ENCODE data around the gene IGF1R. TPM values are rescaled to one million over a fixed set of nuclear protein-coding genes. Genes with fewer than 3 reads are reported as not detected.

The IGF1R gene
- polyA plus RNA-seq, 1 experiment, result 36.2 TPM

DNA sequence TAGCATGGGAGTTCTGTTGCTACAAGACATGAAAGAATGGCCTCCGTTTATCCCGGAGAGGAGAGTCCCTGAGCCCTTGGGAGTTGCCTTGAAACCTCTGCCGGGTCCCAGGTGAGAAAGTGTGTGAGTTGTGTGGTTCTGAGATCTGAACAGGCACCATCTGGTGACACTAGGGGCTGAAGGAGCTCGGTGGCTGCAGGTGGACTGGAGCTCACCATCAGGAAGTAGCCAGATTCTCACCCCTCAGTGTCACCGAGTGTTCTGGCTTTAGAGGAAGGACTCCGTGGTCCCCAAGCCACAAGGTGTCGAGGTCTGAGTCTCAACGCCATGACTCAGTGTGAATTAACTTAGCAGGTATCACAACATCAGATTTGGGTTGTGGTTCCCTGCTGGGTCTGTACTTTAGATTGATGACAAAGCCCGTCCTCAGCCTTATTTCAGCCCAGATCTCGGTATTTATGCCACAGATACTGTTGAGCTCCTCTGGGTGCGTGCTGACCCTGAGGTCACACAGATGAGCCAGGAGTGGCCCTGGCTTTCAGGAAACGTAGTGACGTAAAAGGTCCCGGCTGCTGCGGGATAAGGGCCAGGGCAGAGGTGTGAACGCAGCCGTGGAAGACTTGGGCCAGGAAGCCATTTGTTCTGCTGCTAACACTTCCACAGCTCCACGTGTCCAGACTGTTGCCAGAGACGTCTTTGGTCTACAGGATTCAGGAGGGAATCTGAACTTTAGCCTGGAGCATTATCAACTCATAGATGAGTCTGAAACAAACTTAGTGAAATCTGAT lies 304.9 kb downstream of the IGF1R start:
- Histone ChIP-seq H3K36me3 (ENCODE audit: control insufficient read depth, insufficient read depth, low read length) (peaks cover 36% of the 10 kb centered on the region), H3K4me3 (ENCODE audit: low read depth, low read length) (no peak overlapping the region), H3K27me3 (ENCODE audit: control insufficient read depth, insufficient read depth, low read length) (no peaks in the 10 kb centered on the region)
- CTCF ChIA-PET, result no interaction called here
- DNase-seq (ENCODE audit: low read depth), result no peak
- POLR2A ChIA-PET, result no interaction called here
- TF ChIP-seq, protein P1, sequence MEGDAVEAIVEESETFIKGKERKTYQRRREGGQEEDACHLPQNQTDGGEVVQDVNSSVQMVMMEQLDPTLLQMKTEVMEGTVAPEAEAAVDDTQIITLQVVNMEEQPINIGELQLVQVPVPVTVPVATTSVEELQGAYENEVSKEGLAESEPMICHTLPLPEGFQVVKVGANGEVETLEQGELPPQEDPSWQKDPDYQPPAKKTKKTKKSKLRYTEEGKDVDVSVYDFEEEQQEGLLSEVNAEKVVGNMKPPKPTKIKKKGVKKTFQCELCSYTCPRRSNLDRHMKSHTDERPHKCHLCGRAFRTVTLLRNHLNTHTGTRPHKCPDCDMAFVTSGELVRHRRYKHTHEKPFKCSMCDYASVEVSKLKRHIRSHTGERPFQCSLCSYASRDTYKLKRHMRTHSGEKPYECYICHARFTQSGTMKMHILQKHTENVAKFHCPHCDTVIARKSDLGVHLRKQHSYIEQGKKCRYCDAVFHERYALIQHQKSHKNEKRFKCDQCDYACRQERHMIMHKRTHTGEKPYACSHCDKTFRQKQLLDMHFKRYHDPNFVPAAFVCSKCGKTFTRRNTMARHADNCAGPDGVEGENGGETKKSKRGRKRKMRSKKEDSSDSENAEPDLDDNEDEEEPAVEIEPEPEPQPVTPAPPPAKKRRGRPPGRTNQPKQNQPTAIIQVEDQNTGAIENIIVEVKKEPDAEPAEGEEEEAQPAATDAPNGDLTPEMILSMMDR (IDR thresholded peaks at IDR 0.05; ENCODE audit: insufficient read depth, low read depth, low read length), result no peak

DNA sequence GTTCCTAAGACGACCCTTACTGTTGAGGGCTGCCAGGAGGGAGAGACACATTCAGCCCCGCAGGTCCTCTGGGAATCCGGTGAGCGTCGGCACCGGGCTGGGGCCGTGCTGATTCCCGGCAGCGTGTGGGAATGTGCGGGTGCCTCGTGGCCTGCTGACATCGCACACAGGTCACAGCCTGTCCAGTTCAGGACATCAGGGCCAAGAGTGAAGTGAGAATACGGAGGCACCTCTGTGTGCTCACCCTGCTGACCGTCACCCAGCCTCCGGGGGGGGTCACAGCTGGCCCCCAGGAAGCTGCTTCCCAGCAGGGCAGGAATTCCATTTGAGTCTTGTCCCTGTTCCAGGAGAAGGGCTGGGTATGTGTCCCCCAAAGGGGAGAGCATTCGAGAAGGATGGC lies 305.6 kb downstream of the IGF1R start:
- CTCF ChIA-PET, result interaction anchor here (0.6 to 1.1 kb wide), 3 partner anchors 16 to 73 kb away, joined by 3 to 4 read pairs (median 3); no protein-coding TSS in a partner anchor
- TF ChIP-seq, protein P1 (IDR thresholded peaks at IDR 0.05; ENCODE audit: insufficient read depth, low read depth, low read length), result no peak
- POLR2A ChIA-PET, result interaction anchor here (0.9 kb wide), 1 partner anchor 97 kb away, joined by 10 read pairs; no protein-coding TSS in a partner anchor
- no peak overlapping the region for H3K4me3 ChIP-seq (ENCODE audit: low read depth, low read length)
- peaks cover 36% of the 10 kb centered on the region for H3K36me3 ChIP-seq (ENCODE audit: control insufficient read depth, insufficient read depth, low read length)
- no peaks in the 10 kb centered on the region for H3K27me3 ChIP-seq (ENCODE audit: control insufficient read depth, insufficient read depth, low read length)
- DNase-seq (ENCODE audit: low read depth), result no peak

DNA sequence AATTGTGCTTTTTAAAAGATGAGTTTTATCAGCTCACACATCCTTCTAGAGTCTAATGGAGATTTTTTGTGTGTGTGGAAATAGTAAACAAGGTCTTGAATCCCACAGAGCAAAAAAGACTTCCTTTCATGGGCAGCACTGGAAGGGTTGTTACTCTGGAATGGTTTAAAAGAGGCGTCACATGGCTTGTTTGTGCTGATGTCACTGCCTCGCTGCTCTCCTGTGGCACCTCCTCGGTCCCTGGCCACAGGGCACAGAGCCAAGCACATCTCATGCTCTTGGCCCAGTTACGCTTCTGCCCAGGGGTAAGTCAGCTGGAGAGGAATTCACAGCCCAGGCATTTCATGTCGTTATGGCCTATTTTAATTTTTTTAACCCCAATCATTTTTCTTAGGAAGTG lies 306.1 kb downstream of the IGF1R start:
- TF ChIP-seq, protein P1 (IDR thresholded peaks at IDR 0.05; ENCODE audit: insufficient read depth, low read depth, low read length), result no peak
- CTCF ChIA-PET, result interaction anchor here (0.6 to 1.4 kb wide), 6 partner anchors 10 to 73 kb away, joined by 3 to 5 read pairs (median 4); no protein-coding TSS in a partner anchor
- H3K4me3 ChIP-seq (ENCODE audit: low read depth, low read length), result no peak overlapping the region
- H3K27me3 ChIP-seq (ENCODE audit: control insufficient read depth, insufficient read depth, low read length), result no peaks in the 10 kb centered on the region
- peak; percentile 87 for DNase-seq (ENCODE audit: low read depth)
- POLR2A ChIA-PET, result interaction anchor here (0.9 kb wide), 1 partner anchor 98 kb away, joined by 10 read pairs; no protein-coding TSS in a partner anchor
- H3K36me3 ChIP-seq (ENCODE audit: control insufficient read depth, insufficient read depth, low read length), result peaks cover 37% of the 10 kb centered on the region

DNA sequence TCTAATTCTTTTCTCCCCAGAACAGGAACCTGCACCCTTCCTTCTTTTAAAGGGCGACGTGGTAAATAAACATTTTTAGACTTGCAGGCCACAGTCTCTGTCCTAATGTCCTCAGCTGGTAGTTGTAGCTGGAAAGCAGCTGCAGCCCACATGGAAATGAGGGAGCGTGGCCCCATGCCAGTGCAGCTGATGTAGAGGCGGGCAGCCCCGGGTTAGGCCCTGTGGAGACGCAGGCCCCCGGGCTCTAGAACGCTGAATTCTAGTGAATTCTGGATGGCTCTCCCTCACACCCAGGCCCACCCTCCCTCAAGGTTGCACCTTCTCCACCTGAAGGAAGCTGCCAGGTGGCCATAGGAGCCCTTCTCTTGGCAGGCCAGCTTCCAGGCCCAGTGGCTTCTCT lies 307.0 kb downstream of the IGF1R start:
- no peaks in the 10 kb centered on the region for H3K27me3 ChIP-seq (ENCODE audit: control insufficient read depth, insufficient read depth, low read length)
- CTCF ChIA-PET, result interaction anchor here (1.2 to 1.4 kb wide), 2 partner anchors 9 to 47 kb away, joined by 3 to 4 read pairs; no protein-coding TSS in a partner anchor
- TF ChIP-seq, protein P1 (IDR thresholded peaks at IDR 0.05; ENCODE audit: insufficient read depth, low read depth, low read length), result no peak
- POLR2A ChIA-PET, result no interaction called here
- no peak for DNase-seq (ENCODE audit: low read depth)
- H3K36me3 ChIP-seq (ENCODE audit: control insufficient read depth, insufficient read depth, low read length), result peaks cover 33% of the 10 kb centered on the region
- H3K4me3 ChIP-seq (ENCODE audit: low read depth, low read length), result no peak overlapping the region

DNA sequence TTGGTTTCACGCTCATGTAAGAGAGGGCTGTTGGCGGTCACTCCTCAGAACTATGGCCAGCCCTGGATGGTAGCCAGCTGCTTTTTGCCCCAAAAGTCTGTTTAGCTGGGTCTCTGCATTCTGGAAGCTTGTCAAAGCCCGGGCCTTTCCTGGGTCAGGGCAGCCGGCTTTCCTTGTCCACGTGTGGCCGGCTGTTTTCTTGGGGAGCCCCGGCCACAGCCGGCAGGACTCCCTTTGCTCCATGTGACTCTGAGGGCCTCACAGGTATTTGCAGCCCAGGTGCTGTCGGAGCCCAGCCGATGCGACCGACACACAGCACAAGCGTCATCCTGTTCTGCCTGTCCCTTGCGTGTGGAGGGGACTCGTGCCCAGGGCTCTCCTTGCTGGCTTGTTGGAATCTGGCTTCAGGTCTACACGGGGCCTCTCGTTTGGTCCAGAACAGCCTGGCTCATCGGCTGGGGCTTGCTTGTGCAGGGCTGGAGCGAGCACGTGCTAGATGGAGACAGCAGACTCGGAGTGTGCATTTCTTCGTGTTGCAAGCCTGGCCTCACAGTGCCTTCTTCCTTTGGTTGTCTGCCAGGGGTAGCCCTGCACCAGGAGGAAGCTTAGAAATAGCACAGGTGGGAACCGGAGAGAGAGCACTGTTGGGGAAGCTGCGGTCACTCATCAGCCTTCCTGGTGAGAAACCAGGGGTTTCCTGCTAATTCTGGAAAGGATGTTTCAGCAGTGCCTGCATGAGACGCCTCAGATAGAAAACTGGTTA lies 307.8 kb downstream of the IGF1R start:
- TF ChIP-seq, protein P1 (IDR thresholded peaks at IDR 0.05; ENCODE audit: insufficient read depth, low read depth, low read length), result no peak
- no peak for DNase-seq (ENCODE audit: low read depth)
- peaks cover 33% of the 10 kb centered on the region for H3K36me3 ChIP-seq (ENCODE audit: control insufficient read depth, insufficient read depth, low read length)
- CTCF ChIA-PET, result interaction anchor here (1.4 kb wide), 1 partner anchor 8 kb away, joined by 4 read pairs; no protein-coding TSS in a partner anchor
- no peaks in the 10 kb centered on the region for H3K27me3 ChIP-seq (ENCODE audit: control insufficient read depth, insufficient read depth, low read length)
- POLR2A ChIA-PET, result no interaction called here
- no peak overlapping the region for H3K4me3 ChIP-seq (ENCODE audit: low read depth, low read length)
